ENCODE data around the gene ATP10A. TPM values are rescaled to one million over a fixed set of nuclear protein-coding genes. Genes with fewer than 3 reads are reported as not detected.

ATP10A gene
- total RNA-seq, 1 experiment from 2014 or later: not detected

DNA sequence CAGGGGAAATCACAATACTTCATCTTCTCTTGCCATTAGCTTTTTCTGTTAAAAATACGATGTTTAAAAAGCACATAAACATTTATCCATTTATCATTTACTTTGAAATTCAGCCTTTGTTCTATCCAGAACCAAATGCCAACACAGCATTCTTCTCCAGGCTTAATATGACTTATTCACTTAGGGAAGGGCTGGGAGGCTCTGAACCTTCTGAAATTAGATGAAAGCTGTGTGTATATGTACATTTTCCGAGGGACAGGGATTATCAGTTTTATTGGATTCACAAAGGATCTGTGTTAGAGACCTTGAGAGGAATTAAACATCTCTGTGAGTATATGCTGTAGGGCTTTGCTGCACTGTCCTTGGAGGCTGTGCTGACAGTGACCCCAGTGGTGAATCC, 213.7 kb downstream of the ATP10A start:
- ChIA-PET CTCF (interaction anchor here (0.6 kb wide), 1 partner anchor 198 kb away, joined by 4 read pairs; no protein-coding TSS in a partner anchor), POLR2A (no interaction called here)
- TF ChIP-seq, protein P1, sequence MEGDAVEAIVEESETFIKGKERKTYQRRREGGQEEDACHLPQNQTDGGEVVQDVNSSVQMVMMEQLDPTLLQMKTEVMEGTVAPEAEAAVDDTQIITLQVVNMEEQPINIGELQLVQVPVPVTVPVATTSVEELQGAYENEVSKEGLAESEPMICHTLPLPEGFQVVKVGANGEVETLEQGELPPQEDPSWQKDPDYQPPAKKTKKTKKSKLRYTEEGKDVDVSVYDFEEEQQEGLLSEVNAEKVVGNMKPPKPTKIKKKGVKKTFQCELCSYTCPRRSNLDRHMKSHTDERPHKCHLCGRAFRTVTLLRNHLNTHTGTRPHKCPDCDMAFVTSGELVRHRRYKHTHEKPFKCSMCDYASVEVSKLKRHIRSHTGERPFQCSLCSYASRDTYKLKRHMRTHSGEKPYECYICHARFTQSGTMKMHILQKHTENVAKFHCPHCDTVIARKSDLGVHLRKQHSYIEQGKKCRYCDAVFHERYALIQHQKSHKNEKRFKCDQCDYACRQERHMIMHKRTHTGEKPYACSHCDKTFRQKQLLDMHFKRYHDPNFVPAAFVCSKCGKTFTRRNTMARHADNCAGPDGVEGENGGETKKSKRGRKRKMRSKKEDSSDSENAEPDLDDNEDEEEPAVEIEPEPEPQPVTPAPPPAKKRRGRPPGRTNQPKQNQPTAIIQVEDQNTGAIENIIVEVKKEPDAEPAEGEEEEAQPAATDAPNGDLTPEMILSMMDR (IDR thresholded peaks at IDR 0.05; ENCODE audit: insufficient read depth in 1 of 2, low read depth in 1 of 2, low read length in 1 of 2, severe bottlenecking in 1 of 2, unreplicated experiment in 1 of 2): no peak
- Histone ChIP-seq H3K27me3 (replicated peaks; ENCODE audit: control insufficient read depth, insufficient read depth, low read length) (no peaks in the 10 kb centered on the region), H3K4me3 (ENCODE audit: low read depth, low read length) (no peak overlapping the region), H3K9me3 (peaks cover 4% of the 10 kb centered on the region; the same call in 1 of the 2 replicates), H3K4me1 (peaks cover 10% of the 10 kb centered on the region), H3K36me3 (ENCODE audit: control insufficient read depth, insufficient read depth, low read length) (no peaks in the 10 kb centered on the region)
- Mint-ChIP-seq H3K9me3 (ENCODE audit: unreplicated experiment) (peaks cover 10% of the 10 kb centered on the region), H3K36me3 (ENCODE audit: insufficient read depth, unreplicated experiment) (no peaks in the 10 kb centered on the region), H3K4me1 (ENCODE audit: low read depth, unreplicated experiment) (peaks cover 9% of the 10 kb centered on the region), H3K4me3 (ENCODE audit: unreplicated experiment) (no peak overlapping the region), H3K27me3 (ENCODE audit: insufficient read depth, unreplicated experiment) (no peaks in the 10 kb centered on the region), H3K27ac (ENCODE audit: unreplicated experiment) (no peak overlapping the region)
- no TSS peak for BruUV-seq (replicated peaks)
- intact Hi-C loops (cut with micrococcal nuclease; ENCODE audit: unreplicated experiment): no loop called here
- DNase-seq: no peak

DNA sequence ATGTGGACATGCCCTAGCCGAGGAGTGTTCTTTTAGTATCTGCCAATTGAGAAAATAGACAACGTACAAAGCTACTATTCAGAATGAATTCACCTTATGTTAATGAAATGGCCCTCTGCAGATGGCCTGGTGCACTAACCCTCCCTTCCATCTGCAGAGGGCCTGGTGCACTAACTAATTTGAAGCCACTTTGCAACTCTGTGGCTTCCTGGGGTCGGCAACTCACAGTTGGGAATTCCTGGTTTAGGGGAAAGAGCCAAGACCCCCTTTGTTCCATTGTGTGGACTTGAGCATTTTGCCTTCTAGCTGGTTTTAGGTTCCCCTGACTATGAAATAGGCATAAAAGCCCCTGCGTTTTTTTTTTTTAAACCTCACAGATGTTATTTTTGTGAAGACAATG, 220.0 kb downstream of the ATP10A start:
- H3K4me1 ChIP-seq: peaks cover 22% of the 10 kb centered on the region
- TF ChIP-seq, protein P1 (IDR thresholded peaks at IDR 0.05; ENCODE audit: insufficient read depth in 1 of 2, low read depth in 1 of 2, low read length in 1 of 2, severe bottlenecking in 1 of 2, unreplicated experiment in 1 of 2): no peak
- no peaks in the 10 kb centered on the region for H3K27me3 ChIP-seq (replicated peaks; ENCODE audit: control insufficient read depth, insufficient read depth, low read length)
- intact Hi-C loops (cut with micrococcal nuclease; ENCODE audit: unreplicated experiment): loop anchor here (5.0 kb wide), 1 partner anchor 49 kb away; no protein-coding TSS in a partner anchor
- peak overlapping the region; percentile 47 for H3K27ac Mint-ChIP-seq (ENCODE audit: unreplicated experiment)
- DNase-seq: no peak
- no peak overlapping the region for H3K4me3 Mint-ChIP-seq (ENCODE audit: unreplicated experiment)
- ChIA-PET CTCF (interaction anchor here (0.8 kb wide), 1 partner anchor 49 kb away, joined by 4 read pairs; no protein-coding TSS in a partner anchor), POLR2A (no interaction called here)
- no TSS peak for BruUV-seq (replicated peaks)
- H3K4me3 ChIP-seq (ENCODE audit: low read depth, low read length): no peak overlapping the region
- H3K4me1 Mint-ChIP-seq (ENCODE audit: low read depth, unreplicated experiment): peaks cover 25% of the 10 kb centered on the region
- H3K36me3 Mint-ChIP-seq (ENCODE audit: insufficient read depth, unreplicated experiment): no peaks in the 10 kb centered on the region
- H3K36me3 ChIP-seq (ENCODE audit: control insufficient read depth, insufficient read depth, low read length): no peaks in the 10 kb centered on the region; the same call in 1 of the 2 replicates
- peaks cover 11% of the 10 kb centered on the region for H3K9me3 Mint-ChIP-seq (ENCODE audit: unreplicated experiment)
- H3K9me3 ChIP-seq: peaks cover 4% of the 10 kb centered on the region; the same call in 1 of the 2 replicates
- H3K27me3 Mint-ChIP-seq (ENCODE audit: insufficient read depth, unreplicated experiment): no peaks in the 10 kb centered on the region

DNA sequence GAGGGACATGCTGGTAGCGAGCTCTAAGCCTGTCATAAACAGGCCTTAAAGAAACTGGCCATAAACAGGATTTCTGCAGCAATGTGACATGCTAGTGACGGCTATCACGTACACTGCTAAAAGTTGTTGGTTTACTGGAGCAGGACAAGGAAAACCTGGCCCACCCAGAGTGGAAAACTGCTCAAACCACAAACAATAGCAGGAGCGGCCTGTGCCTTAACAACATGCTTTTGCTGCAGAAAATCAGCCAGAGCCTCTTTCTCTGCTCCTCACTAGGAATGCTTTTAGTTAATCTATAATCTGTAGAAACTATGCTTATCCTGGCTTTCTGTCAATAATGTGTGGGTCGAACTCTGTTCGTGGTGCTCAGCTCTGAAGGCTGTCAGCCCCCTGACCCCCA, 221.4 kb downstream of the ATP10A start:
- H3K27me3 ChIP-seq (replicated peaks; ENCODE audit: control insufficient read depth, insufficient read depth, low read length): no peaks in the 10 kb centered on the region
- TF ChIP-seq, protein P1 (IDR thresholded peaks at IDR 0.05; ENCODE audit: insufficient read depth in 1 of 2, low read depth in 1 of 2, low read length in 1 of 2, severe bottlenecking in 1 of 2, unreplicated experiment in 1 of 2): no peak
- Mint-ChIP-seq H3K4me1 (ENCODE audit: low read depth, unreplicated experiment) (peaks cover 35% of the 10 kb centered on the region), H3K36me3 (ENCODE audit: insufficient read depth, unreplicated experiment) (peaks cover 1% of the 10 kb centered on the region), H3K27me3 (ENCODE audit: insufficient read depth, unreplicated experiment) (no peaks in the 10 kb centered on the region), H3K27ac (ENCODE audit: unreplicated experiment) (peak overlapping the region; percentile 22), H3K4me3 (ENCODE audit: unreplicated experiment) (peak overlapping the region; percentile 14), H3K9me3 (ENCODE audit: unreplicated experiment) (peaks cover 11% of the 10 kb centered on the region)
- intact Hi-C loops (cut with micrococcal nuclease; ENCODE audit: unreplicated experiment): loop anchor here (5.0 kb wide), 1 partner anchor 51 kb away; no protein-coding TSS in a partner anchor
- no peak overlapping the region for H3K4me3 ChIP-seq (ENCODE audit: low read depth, low read length)
- CTCF ChIA-PET: no interaction called here
- H3K4me1 ChIP-seq: peaks cover 29% of the 10 kb centered on the region
- POLR2A ChIA-PET: no interaction called here
- DNase-seq: no peak
- BruUV-seq (replicated peaks): no TSS peak
- peaks cover 2% of the 10 kb centered on the region; the same call in 1 of the 2 replicates for H3K9me3 ChIP-seq
- no peaks in the 10 kb centered on the region; the same call in 1 of the 2 replicates for H3K36me3 ChIP-seq (ENCODE audit: control insufficient read depth, insufficient read depth, low read length)

Data from Caco-2 (cell line).